ENCODE results near the gene TANGO2.

The TANGO2 gene

GRCh38 chr22:20076627-20077172 is 55.8 kb downstream of the TANGO2 start:
- in situ Hi-C loops (cut with MboI; ENCODE audit: low sequenced_read_pairs, unreplicated experiment) = no loop called here
- TF ChIP-seq, protein P1, sequence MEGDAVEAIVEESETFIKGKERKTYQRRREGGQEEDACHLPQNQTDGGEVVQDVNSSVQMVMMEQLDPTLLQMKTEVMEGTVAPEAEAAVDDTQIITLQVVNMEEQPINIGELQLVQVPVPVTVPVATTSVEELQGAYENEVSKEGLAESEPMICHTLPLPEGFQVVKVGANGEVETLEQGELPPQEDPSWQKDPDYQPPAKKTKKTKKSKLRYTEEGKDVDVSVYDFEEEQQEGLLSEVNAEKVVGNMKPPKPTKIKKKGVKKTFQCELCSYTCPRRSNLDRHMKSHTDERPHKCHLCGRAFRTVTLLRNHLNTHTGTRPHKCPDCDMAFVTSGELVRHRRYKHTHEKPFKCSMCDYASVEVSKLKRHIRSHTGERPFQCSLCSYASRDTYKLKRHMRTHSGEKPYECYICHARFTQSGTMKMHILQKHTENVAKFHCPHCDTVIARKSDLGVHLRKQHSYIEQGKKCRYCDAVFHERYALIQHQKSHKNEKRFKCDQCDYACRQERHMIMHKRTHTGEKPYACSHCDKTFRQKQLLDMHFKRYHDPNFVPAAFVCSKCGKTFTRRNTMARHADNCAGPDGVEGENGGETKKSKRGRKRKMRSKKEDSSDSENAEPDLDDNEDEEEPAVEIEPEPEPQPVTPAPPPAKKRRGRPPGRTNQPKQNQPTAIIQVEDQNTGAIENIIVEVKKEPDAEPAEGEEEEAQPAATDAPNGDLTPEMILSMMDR (IDR thresholded peaks at IDR 0.05; ENCODE audit: borderline replicate concordance, control extremely low read depth, extremely low read depth, insufficient read depth, missing control alignments) = no peak

DNA sequence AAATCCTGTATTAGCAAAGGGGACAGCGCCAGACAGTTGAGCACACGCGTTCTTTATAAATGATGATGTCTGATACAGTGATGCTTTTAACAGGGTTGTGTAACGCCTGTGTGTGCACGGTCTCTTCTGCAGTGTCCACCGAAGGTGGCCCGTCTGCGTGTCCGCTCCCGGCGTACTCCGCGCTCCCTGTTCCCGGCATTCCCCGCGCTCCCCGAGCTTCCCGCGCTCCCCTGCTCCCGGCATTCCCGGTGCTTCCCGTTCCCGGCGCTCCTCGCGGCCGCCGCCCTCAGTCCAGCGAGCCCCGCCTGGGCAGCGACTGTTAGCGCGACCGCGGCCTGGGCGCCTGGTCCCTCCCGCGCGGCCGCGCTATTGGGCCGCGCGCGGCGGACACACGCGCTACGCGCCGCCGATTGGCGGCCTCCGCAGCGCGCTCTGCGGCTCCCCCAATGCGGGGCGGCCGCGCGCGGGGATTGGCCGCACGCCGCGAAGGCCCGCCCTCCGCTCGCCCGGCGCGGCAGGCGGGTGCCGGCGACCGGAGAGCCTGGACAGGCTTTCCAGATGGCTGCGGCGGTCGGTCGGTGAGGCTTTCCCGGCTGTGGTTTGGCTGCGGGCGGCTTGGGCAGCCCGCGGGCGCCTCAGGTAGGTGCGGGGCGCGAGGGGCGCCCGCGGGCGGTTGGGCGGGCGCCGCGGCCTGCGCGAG is 59.0 kb downstream of the TANGO2 start, which contains the start of gene DGCR8:
DGCR8 (plus strand) TSS at position 497 of the 700 bp plus-strand sequence. CDS start 5,723 bp downstream, outside the sequence.
- peak; percentile 98 for DNase-seq (ENCODE audit: low spot score)
- in situ Hi-C loops (cut with MboI; ENCODE audit: low sequenced_read_pairs, unreplicated experiment) = no loop called here
- TF ChIP-seq, protein P1 (IDR thresholded peaks at IDR 0.05; ENCODE audit: borderline replicate concordance, control extremely low read depth, extremely low read depth, insufficient read depth, missing control alignments) = no peak

More at GRCh38 chr22:20076627-20077172, 55.8 kb downstream of the TANGO2 start:
- no peak for DNase-seq (ENCODE audit: low spot score)

DNA sequence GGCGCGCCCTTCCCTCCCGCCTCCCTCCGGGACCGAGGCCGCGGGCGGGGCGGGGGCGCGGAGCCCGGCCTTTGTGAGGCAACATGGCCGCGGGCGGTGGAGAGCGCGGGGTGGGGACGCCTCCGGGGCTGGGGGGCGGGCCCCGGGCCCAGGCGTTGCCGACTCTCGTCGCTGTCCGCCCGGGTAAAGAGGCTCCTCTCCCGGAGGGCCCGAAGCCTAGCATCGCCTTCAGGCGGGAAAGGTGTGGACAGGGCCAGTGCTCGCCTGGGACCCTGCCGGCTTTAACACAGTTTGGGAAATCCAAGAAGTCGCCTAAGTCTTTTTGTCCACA is 59.5 kb downstream of the TANGO2 start:
- TF ChIP-seq, protein P1 (IDR thresholded peaks at IDR 0.05; ENCODE audit: borderline replicate concordance, control extremely low read depth, extremely low read depth, insufficient read depth, missing control alignments) = no peak
- in situ Hi-C loops (cut with MboI; ENCODE audit: low sequenced_read_pairs, unreplicated experiment) = no loop called here
- DNase-seq (ENCODE audit: low spot score) = peak; percentile 90

GRCh38 chr22:20080776-20081654 is 60.1 kb downstream of the TANGO2 start:
- in situ Hi-C loops (cut with MboI; ENCODE audit: low sequenced_read_pairs, unreplicated experiment) = no loop called here
- TF ChIP-seq, protein P1 (IDR thresholded peaks at IDR 0.05; ENCODE audit: borderline replicate concordance, control extremely low read depth, extremely low read depth, insufficient read depth, missing control alignments) = no peak
- no peak for DNase-seq (ENCODE audit: low spot score)

- DNase-seq (ENCODE audit: low spot score) = no peak
- in situ Hi-C loops (cut with MboI; ENCODE audit: low sequenced_read_pairs, unreplicated experiment) = no loop called here
- TF ChIP-seq, protein P1 (IDR thresholded peaks at IDR 0.05; ENCODE audit: borderline replicate concordance, control extremely low read depth, extremely low read depth, insufficient read depth, missing control alignments) = no peak
Observed at GRCh38 chr22:20083157-20083890, 62.4 kb downstream of the TANGO2 start.
